Cardiac muscle cell (in vitro differentiated cells and primary cell): Measurements from ENCODE around the gene LRSAM1. TPM values are rescaled to one million over a fixed set of nuclear protein-coding genes. Genes with fewer than 3 reads are reported as not detected.

Source experiments
- DNase-seq, 2 donors: peaks; one replicate each; pipeline versions ENCODE4 v3.0.0 to v3.0.0-alpha.2; 2010 to 2017; ENCODE audit warnings: low read depth in 1 of 2, low spot score in 1 of 2
- H3K27ac ChIP-seq: fragments of 200-600 bp; sonication (generic); 2 replicates; pipeline ENCODE4 v1.5.1; 2016
- H3K27me3 ChIP-seq: fragments of 200-600 bp; sonication (generic); 2 replicates; pipeline ENCODE4 v1.6.0; 2016; ENCODE audit warnings: control low read depth
- H3K36me3 ChIP-seq: fragments of 200-600 bp; sonication (generic); 2 replicates; pipeline ENCODE4 v1.5.1; 2016; ENCODE audit warnings: control low read depth
- H3K4me1 ChIP-seq: fragments of 200-600 bp; sonication (generic); 2 replicates; pipeline ENCODE4 v1.8.1; 2017; ENCODE audit warnings: low read depth, mild to moderate bottlenecking, mixed run types
- H3K4me3 ChIP-seq: fragments of 200-600 bp; sonication (generic); 2 replicates; pipeline ENCODE4 v1.5.1; 2016; ENCODE audit warnings: mild to moderate bottlenecking
- H3K9me3 ChIP-seq: fragments of 200-600 bp; sonication (generic); 2 replicates; pipeline ENCODE4 v1.5.1; 2017; ENCODE audit warnings: low read depth, mild to moderate bottlenecking, control low read depth
- CTCF ChIP-seq: IDR thresholded peaks from 2 replicates; pipeline ENCODE4 v1.5.1; 2012; ENCODE audit warnings: low read depth, mild to moderate bottlenecking, low read length
- polyA plus RNA-seq: library from polyadenylated mRNA; unstranded; fragments of >200 nt; fragmentation: Nextera tagmentation; extraction: Ambion mirVana; gene quantifications from 2 replicates; pipeline ENCODE4 v1.2.1, GENCODE V29; 2016
- total RNA-seq: library from RNA; depleted of rRNA; stranded (reverse); fragments of >200 nt; gene quantifications from 2 replicates; pipeline ENCODE4 v1.2.3, GENCODE V29; 2016

Gene LRSAM1
- total and polyA plus RNA-seq, 2 experiments from 2014 or later: 39.4 to 39.7 TPM

DNA sequence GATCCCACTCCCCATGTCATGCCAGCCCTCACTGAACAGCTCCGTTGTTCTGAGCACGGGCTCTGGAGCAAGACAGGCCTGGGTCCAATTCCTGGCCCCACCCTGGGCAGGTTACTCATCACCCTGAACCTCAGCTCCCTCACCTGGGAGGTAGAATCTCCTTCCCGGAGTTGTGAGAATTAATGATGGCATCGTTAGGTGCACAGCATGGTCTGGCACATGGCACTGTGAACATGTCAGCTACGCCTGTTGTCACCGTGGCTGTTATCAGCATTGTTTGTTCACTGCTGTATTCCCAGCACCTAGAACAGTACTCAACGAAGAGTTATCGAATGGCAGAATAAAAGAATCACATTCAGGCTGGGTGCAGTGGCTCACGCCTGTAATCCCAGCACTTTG is 43.0 kb downstream of the LRSAM1 start:
- Histone ChIP-seq H3K27ac (no peak overlapping the region), H3K4me1 (no peaks in the 10 kb centered on the region), H3K27me3 (no peaks in the 10 kb centered on the region), H3K9me3 (no peaks in the 10 kb centered on the region), H3K36me3 (peaks cover 6% of the 10 kb centered on the region), H3K4me3 (no peak overlapping the region)
- no peak for TF ChIP-seq CTCF
- no peak for DNase-seq

- no peaks in the 10 kb centered on the region for H3K27me3 ChIP-seq
- no peaks in the 10 kb centered on the region for H3K4me1 ChIP-seq
- no peak for TF ChIP-seq CTCF
- H3K36me3 ChIP-seq: peaks cover 6% of the 10 kb centered on the region
- no peaks in the 10 kb centered on the region for H3K9me3 ChIP-seq
- DNase-seq: no peak
- H3K27ac ChIP-seq: no peak overlapping the region
- no peak overlapping the region for H3K4me3 ChIP-seq
These were observed 44.7 kb downstream of the LRSAM1 start for GRCh38 chr9:127495884-127496555.

DNA sequence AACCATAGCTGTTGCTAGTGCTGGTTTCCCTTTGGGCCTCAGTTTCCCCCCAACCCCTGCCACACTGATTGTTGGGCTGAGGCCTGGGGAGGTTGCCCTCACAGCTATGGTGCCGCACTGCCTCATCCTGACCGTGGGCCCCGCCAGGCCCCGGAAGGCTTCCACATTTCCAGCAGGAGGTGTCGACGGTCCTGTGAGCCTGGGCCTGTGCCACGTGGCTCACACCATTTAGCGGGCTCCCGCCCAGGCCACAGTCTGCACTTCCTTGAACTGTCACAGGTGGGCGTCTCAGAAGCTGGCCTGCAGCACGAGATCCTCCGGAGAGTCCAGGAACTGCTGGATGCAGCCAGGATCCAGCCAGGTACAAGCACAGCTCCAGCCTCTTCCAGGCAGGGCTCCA is 45.7 kb downstream of the LRSAM1 start:
- TF ChIP-seq CTCF: no peak
- Histone ChIP-seq H3K36me3 (peaks cover 6% of the 10 kb centered on the region), H3K27me3 (no peaks in the 10 kb centered on the region), H3K4me1 (no peaks in the 10 kb centered on the region), H3K9me3 (no peaks in the 10 kb centered on the region), H3K4me3 (no peak overlapping the region), H3K27ac (no peak overlapping the region)
- DNase-seq: no peak

GRCh38 chr9:127497656-127498290 is 46.5 kb downstream of the LRSAM1 start:
- Histone ChIP-seq H3K9me3 (no peaks in the 10 kb centered on the region), H3K27ac (no peak overlapping the region), H3K27me3 (no peaks in the 10 kb centered on the region), H3K4me3 (no peak overlapping the region), H3K36me3 (peaks cover 1% of the 10 kb centered on the region), H3K4me1 (no peaks in the 10 kb centered on the region)
- no peak for DNase-seq
- TF ChIP-seq CTCF: no peak

- DNase-seq: no peak
- peaks cover 3% of the 10 kb centered on the region for H3K36me3 ChIP-seq
- H3K27ac ChIP-seq: no peak overlapping the region
- H3K4me1 ChIP-seq: no peaks in the 10 kb centered on the region
- no peaks in the 10 kb centered on the region for H3K27me3 ChIP-seq
- H3K4me3 ChIP-seq: no peak overlapping the region
- TF ChIP-seq CTCF: no peak
- no peaks in the 10 kb centered on the region for H3K9me3 ChIP-seq
These were observed 47.0 kb downstream of the LRSAM1 start for GRCh38 chr9:127498298-127498697.
